GM12873 (cell line): ENCODE measurements around the gene SIGLEC8.

Experiments
- TF ChIP-seq, protein P1 (sequence below): IDR thresholded peaks from 2 replicates; pipeline ENCODE4 v1.5.1; 2012; ENCODE audit warnings: low read depth, mild to moderate bottlenecking, moderate library complexity, low read length, control low read depth; ENCODE audit not compliant: insufficient read depth; ENCODE audit errors: missing control alignments

Gene SIGLEC8

DNA sequence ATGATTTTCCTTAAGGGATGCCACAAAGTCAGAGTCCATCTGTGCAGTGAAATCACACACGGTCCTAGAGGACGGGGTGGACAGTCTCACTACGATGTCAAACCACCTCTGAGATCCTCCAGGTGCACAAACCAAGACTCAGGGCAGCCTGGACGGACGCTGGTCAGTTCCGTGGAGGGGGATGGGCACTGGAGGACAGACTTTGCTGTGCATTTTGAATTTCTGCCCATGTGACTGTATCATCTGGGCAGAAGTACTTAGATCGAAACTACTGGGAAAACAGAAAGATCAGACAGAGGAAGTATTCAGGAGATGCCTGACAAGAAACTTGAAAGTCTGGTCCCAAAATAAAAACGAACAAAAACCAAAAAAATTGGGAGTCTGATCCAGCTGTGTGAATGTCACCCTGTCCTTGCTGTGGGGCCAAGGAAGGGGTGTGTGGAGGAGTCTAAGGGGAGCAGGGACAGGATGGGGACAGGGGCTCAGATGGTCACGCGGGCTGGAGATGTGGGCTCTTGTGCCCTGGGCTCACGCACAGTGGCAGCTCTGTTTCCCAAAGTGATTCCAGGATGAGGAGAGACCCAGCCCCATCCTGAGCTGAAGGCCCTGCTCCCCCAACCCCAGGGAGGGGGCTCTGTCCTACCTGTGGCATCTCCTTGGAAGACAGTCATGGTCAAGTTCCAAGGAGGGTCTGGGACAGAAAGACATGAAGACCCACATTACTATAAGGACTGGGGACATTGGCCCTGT, 1.5 kb downstream of the SIGLEC8 start:
- TF ChIP-seq, protein P1, sequence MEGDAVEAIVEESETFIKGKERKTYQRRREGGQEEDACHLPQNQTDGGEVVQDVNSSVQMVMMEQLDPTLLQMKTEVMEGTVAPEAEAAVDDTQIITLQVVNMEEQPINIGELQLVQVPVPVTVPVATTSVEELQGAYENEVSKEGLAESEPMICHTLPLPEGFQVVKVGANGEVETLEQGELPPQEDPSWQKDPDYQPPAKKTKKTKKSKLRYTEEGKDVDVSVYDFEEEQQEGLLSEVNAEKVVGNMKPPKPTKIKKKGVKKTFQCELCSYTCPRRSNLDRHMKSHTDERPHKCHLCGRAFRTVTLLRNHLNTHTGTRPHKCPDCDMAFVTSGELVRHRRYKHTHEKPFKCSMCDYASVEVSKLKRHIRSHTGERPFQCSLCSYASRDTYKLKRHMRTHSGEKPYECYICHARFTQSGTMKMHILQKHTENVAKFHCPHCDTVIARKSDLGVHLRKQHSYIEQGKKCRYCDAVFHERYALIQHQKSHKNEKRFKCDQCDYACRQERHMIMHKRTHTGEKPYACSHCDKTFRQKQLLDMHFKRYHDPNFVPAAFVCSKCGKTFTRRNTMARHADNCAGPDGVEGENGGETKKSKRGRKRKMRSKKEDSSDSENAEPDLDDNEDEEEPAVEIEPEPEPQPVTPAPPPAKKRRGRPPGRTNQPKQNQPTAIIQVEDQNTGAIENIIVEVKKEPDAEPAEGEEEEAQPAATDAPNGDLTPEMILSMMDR = no peak

DNA sequence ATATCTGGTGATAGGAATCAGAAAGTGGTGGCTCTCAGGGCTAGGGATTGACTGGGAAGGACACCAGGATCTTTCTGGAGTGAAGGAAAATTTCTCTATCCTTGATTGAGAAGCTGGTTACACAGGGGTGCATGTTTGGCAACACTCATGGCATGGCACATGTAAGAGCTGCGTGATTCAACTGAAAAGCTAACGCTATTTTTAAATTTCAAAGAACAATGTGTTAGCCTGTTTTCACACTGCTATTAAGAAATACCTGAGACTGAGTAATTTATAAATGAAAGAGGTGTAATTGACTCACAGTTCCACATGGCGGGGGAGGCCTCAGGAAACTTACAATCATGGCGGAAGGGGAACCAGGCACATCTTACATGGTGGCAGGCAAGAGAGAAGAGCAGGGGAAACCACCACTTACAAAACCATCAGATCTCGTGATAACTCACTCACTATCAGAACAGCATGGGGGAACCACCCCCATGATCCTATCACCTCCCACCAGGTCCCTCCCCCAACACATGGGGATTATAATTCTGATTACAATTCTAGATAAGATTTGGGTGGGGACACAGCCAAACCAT, 7.4 kb downstream of the SIGLEC8 start:
- TF ChIP-seq, protein P1 = no peak

DNA sequence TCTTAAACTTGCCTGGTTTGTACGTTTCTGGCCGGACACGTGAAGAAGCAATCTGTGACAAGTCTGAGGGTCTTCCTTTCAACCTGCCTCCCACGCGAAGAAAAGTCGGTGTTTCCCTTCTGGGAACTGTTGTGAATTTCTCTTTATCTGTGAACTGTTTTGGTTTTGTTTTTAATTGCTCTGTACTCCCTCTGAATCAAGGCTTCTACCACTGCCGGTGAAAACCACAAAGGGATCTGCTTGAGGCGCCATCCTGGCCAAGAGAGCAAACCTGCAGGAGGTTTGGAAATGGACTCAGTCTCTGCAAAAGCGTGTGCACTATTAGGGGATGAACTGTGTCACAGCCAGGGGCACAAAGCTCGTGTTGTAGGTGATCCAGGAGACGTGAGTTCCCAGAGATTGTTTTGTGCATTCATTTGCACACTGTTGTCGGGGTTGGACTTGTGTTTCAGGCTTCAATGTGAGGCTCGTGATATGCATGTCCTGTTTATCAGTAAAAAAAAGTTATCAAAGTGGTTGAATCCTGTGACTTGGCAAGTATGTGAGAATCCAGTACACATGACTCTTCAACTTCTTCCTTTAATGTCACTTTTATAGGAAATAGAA, 9.7 kb downstream of the SIGLEC8 start:
- TF ChIP-seq, protein P1 = no peak

DNA sequence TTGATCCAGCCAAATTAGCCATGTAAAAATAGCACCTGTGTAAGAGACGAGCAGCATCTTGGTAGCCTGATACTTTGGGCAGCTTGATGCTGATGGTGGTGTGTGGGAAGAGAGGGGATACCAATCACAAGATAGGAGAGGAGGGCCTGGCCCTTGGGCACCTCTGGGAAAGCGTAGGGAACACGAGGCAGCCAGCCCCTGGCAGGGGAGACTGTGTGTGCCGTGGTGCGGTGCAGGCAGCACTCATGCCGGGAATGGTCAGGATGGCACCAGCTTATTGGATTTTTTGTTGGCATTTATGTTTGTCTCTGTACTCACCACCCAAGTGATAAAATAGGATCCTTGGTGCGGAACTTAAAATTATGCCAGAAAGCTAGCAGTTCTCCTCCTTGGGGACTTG, 10.2 kb downstream of the SIGLEC8 start:
- TF ChIP-seq, protein P1 = no peak

DNA sequence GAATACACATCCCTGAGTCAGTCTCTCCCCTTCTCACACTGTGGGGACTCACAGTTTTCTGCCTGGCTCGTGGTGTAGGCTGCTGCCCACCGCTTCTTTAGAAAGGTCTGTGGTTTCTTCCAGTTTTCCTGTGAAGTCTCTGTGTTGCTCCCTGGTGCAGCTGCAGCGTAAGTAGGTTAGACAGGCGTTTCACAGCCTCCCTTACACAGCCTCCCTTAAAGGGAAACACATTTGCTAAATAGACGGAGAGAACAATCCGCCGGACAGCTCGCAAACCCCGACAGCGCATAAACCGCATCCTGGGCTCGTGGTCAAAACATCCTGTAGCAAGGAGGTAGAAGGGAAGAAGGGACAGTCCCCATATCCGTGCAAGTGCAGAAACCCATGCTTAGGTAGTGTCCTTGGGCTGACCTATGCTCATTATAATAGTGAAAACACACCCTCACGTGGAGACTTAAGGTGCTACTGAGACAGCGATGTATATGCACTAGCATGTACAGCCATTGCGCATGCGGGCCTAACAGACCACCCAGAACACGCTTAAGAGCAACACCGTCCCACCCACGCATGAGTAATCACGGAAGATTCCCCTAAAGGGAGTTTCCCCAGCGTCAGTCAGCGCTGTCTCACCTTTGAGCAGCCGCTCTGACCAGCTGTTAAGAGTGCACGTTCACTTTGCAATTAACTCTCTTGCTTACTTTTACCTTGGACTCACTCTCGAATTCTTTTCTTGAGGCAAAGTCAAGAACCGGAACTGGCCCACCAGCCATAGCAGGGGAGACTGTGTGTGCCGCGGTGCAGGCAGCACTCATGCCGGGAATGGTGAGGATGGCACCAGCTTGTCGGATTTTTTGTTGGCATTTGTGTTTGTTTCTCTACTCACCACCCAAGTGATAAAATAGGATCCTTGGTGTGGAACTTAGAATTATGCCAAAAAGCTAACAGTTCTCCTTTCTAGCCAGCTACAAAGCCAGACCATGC, 16.6 kb downstream of the SIGLEC8 start:
- TF ChIP-seq, protein P1 = no peak

DNA sequence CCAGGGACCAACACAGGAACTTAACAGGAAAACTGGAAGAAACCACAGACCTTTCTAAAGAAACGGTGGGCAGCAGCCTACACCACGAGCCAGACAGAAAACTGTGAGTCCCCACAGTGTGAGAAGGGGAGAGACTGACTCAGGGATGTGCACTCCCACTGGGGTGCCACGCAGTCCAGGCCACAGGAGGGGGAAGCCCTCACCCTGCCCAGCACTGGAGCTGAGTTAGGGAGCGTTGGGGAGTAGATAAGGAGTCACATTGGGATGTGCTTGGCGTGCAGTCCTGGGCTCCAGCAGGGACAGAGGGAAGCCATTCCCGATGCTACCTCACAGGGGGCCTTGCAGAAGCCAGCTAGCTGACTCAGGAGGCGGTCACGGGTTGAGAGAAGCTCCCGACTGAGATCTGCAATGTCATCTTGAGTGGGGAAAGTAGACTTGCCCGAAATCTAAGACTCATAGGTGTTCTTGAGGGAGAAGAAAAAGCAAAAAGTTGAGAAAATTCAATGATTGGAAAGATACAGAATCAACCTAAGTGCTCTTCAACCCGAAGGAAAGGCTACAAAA, 17.3 kb downstream of the SIGLEC8 start:
- TF ChIP-seq, protein P1 = no peak

DNA sequence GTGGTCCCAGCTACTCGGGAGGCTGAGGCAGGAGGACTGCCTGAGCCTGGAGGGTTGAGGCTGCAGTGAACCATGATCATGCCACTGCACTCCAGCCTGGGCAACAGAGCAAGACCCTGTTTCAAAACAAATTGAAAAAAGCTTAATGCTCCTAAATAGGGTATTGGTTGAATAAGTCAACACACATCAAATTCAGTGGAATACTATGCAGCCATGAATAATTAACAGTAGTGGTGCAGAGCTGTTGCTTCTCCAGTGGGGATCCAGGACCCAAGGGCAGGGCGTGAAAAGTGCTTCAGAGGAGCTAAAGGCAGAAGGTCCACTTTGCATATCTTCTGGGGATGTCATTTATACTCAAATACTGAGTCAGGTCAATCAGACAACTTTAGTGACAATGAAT, 18.2 kb downstream of the SIGLEC8 start:
- TF ChIP-seq, protein P1 = no peak
